Measurements from ENCODE around the gene CNDP1. TPM values are rescaled to one million over a fixed set of nuclear protein-coding genes. Genes with fewer than 3 reads are reported as not detected.
"Not testable (repeated sequence)": the region's sequence is repeated elsewhere in the genome, so short reads cannot be mapped to it uniquely, and the experiment has no call there.

CNDP1 gene
- total RNA-seq, 1 experiment from 2014 or later, result not detected

DNA sequence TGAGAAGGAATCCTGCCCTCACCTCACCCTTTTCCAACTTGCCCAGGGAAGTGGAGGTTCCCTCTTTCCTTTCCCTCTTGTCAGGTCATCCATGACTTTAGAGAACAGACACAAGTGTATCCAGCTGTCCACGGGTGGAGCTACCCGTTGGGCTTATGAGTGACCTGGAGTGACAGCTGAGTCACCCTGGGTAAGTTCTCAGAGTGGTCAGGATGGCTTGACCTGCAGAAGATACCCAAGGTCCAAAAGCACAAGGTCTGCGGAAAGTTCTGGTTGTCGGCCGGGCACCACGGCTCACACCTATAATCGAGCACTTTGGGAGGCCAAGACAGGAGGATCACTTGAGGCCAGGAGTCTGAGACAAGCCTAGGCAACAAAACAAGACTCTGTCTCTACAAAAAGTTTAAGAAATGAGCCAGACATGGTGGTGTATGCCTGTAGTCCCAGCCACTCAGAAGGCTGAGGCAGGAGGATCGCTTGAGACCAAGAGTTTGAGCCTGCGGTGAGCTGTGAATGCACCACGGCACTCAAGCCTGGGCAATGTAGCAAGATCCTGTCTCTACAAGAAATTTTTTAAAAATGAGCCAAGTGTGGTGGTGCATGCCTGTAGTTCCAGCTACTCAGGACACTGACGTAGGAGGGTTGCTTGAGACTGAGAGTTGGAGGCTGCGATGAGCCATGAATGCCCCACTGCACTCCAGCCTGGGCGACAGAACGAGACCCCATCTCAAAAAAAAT is 14.0 kb upstream of the CNDP1 start:
- no peak for DNase-seq (ENCODE audit: low read depth)

DNA sequence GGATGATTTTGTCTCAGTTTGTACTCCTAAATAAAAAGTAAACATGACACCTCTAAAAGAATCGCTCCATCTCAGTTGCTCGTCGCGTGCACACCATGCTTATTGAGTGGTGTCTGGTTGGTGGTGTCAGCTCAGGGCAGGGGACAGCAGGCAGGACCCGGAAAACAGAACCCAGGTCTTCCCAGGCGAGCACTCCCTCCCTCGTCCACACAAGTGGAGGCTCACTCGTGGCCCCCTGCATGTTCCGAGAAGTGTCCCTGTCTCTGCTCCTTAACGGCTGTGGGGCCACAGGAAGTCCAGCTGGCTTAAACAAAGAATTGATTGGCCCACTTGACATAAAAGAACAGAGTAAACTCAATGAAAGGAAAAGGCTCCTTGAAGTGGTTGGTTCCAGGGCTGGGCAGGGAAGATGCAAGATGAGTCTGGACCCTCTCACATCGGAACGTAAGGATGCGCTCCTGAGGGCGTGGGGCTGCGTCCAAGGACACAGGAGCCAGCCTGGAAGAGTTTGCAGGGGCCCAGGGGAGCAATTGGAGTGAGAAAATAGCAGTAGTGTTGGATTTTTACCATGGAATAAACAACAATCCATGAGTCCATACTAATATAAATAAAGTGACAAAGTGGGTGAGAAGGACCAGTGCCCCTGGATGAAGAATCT is 13.1 kb upstream of the CNDP1 start:
- no peak for DNase-seq (ENCODE audit: low read depth)

DNA sequence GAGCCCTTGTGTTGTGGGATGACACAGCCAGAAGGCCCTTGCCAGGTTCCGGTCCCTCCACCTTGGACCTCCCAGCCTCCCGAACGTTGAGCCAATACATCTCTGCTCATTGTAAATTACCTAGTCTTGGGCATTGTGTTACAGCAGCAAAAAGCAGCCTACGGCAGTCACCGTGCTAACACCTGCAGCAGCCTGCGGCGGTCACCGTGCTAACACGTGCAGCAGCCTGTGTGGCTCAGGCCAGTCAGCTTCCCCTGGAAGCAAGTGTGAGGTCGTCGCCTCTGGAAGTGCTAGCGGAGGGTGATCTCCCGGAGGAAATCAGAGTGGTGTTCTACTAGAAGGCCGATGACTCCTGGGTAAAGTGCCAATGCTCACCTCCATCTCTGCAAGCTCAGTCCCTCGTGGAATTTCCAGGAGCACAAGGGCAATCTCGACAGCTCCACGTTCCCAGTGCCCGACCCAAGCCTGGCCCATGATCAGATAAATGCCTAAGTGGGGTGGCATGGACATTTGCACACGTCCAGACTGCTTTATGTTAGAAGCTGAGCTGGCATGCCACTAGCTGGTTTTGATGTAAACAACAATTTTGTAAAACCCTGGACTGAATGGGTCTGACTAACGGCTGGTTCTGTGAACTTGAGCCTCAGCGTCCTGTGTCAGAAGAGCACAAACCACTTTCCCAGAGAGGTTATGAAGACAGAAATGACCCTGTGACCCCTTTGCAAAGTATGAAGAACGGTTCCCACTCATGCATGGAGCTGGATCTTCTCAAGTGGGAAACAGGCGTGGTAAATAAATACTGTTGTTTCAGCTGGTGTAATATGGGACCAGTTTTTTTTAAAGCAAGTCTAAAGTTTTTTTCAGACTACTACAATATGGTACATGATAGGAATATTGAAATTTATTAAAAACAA is 11.4 kb upstream of the CNDP1 start:
- DNase-seq (ENCODE audit: low read depth), result no peak

DNA sequence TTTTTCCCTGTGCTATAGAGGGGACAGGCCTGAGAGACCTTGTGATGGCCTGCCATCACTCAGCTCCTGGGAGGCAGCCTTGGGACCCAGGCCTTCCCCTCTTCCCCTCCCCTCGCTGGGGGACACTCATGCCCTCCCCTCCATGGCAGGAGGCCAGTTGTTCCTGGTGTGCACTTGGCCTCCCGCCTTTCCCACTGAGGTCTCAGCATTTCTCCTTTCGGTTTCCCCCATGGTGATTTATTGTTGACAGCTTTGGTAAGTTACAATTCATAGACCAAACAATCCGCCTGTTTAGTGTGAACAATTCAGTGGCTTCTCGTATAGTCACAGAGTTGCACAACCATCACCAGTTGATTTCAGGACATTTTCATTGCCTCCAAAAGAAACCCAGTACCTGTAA is 10.2 kb upstream of the CNDP1 start:
- DNase-seq (ENCODE audit: low read depth), result no peak

DNA sequence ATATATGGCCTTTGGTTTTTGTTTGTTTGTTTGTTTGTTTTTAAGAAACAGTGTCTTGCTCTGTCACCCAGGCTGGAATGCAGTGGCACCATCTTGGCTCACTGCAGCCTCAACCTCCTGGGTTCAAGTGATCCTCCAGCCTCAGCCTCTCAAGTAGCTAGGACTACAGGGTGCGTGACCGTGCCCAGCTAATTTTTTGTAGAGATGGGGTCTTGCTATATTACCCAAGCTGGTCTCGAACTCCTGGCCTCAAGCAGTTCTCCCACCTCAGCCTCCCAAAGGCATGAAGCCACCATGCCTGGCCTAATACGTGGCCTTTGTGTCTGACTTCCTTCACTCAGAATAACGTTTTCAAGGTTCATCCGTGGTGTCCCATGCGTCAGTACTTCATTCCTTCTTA is 9.4 kb upstream of the CNDP1 start:
- not testable (repeated sequence) for DNase-seq (ENCODE audit: low read depth)

DNA sequence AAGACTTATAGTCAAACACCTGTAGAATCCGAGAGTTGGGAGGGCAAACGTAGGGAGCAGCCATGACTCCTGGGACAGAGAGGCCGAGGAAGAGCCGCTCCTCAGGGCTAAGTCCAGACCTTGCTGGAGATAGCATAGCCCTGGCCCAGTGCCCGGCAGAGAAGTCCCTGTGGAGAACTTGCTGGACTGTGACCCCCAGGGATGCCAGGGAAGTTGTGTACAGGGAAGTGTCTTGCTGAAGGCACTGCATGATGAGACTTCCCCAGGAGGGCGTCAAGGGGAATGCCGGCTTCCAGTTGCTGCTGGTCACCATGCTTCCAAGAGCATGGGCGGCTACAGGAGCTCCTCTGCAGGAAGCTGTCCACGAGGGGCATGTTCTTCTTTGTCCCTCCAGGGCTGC is 8.6 kb upstream of the CNDP1 start:
- no peak for DNase-seq (ENCODE audit: low read depth)

DNA sequence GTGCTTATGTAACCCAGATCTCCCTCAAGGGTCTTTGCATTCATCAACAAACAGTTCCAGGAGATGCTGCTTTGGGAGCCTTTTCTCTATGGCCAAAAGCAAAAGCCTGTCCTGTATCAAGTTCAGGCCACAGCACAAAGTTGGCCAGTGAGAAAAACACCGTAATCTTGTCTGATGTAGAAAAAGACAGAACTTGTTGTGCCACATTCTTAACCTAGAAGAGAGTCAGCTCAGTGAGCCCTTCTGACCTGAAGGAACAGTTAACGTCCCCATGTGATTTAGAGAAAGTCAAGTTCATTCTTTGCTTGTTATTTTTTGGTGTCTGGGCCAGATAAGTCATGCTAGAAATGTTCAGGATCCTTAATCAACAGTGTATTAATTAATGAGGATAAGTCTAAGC is 7.8 kb upstream of the CNDP1 start:
- no peak for DNase-seq (ENCODE audit: low read depth)

DNA sequence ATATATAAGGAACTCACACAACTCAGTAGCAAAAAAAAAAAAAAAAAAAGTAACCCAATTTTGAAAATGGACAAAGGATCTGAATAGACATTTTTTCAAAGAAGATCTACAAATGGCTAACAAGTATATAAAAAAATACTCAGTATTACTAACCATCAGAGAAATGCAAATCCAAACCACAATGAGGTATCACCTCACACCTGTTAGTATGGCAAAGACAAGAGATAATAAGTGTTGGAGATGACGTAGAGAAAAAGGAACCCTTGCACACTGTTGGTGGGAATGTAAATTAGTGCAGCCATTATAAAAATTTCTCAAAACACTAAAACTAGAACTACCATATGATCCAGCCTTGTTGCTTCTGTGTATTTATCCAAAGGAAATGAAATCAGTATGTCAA is 5.8 kb upstream of the CNDP1 start:
- no peak for DNase-seq (ENCODE audit: low read depth)

DNA sequence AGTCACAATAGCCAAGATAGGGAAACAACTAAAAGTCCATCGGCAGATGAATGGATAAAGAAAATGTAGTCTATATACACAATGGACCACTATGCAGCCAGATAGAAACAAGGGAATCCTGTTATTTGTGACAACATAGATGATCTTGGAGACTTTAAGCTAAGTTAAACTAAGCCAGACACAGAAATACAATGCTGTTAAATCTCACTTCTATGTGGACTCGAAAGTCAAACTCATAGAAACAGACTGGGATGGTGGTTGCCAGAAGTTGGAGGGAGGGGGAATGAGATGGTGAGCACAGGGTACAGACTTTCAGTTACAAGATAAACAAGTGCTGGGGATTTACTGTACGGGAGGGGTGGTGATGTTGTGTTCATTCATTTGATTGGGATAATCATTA is 5.4 kb upstream of the CNDP1 start:
- no peak for DNase-seq (ENCODE audit: low read depth)

DNA sequence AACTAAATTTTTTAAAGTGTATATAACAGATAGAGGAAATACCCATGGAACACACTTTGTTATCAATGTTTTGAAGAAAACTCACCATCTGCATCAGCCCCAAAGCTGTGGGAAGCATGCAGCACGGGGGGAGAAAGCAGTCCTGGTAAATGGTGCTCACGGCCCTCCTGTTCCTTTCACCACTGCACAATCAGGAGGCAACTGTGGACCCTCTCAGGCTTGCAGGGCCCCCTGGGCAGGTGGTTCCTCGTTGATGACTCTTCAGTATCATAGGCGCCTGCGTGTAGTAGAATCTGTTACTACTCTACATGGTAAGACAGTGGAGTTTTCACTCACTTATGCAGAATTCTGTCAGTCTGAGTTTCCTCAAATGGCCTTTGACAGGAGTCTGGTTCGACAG is 4.9 kb upstream of the CNDP1 start:
- no peak for DNase-seq (ENCODE audit: low read depth)

DNA sequence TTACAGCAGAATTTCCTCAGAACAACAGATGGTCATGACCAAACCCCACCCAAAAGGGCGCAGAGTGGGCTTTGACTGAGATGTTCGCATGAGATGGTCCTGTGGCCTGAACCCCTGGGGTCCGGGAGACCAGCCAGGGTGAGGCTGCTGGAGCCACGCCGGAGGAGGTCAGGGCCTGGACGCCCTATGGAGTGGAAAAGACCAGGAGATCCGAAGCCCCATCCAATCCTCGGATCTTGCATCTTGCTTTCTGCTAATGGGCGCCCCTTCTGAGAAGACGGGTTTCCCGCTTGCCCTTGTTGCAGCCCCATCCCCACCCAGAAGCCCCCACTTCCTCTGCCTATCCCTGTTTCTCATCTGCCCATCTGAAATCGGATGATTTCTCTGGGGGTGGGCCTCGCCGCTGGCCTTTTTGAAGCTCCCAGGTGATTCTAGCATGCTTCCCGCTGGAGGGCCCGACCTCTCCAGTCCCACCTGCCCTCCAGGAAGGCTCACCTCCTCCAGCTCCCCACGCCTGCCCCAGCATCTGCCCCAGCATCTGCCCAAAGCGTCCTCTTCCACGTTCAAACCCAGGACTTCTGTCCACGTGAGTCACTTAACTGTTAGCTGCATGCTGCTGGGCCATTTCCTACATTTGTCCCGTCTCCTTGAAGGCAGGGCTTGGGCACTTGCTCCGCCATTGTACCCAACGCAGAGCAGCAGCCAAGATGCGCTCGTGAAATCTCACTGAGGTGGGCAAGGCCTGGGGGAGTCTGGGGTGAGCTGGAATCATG is 4.3 kb upstream of the CNDP1 start:
- no peak for DNase-seq (ENCODE audit: low read depth)

DNA sequence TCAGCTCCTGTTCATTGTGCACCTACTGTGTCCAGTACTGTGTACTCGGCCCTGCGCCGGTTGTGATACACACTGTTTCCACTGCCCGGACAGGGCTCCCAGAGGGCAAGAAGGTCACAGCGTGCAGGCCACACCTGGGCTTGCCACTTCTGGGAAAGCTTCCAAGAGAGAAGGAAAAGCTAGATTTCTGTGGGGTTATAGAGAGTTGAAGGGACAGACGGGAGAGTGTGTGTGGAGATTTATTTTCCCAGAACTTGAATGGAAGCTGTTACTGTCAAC is 3.8 kb upstream of the CNDP1 start:
- DNase-seq (ENCODE audit: low read depth), result no peak

DNA sequence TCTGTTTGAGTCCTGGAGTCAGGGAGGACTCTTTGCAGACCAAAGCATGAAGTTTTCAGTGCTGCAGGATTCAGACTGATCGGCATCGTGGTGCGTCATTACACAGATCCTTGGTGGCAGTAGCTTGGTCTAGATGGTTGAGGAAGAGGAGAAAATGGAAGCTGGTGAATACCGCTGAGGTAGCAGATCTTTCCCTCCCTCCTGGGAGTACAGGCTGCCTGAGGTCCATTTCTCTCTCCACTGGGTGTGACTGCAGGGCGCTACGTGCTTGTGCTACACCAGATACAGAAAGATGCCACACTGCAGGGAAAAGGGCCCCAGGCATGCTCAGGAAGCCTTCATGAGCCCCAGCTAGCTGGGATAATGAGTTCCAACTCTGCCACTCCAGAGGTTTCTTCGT is 3.3 kb upstream of the CNDP1 start:
- no peak for DNase-seq (ENCODE audit: low read depth)

DNA sequence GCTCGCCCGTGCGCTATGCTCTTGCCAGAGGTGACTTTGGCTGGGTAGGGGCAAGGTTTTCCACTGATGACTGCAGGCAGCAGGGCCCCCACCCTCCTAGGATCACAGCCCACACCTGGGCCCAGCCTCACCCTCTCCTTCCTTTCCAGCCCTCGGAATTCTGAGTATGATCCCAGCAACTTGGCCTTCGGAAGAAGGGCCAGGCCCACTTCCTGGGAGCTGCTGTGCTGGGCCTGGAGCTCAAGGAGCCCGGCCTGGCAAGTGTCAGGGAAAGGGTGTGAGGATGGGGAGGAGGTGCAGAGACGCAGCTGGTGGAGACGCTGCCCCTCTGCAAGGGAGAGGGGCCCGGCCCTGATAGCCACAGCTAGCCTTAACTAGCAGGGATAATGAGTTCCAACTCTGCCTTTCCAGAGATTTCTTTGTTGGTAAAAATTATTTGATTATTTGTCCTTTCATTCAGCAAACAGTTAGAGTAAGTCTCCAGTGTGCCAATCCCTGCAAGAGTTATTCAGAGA is 1.7 kb upstream of the CNDP1 start:
- no peak for DNase-seq (ENCODE audit: low read depth)

DNA sequence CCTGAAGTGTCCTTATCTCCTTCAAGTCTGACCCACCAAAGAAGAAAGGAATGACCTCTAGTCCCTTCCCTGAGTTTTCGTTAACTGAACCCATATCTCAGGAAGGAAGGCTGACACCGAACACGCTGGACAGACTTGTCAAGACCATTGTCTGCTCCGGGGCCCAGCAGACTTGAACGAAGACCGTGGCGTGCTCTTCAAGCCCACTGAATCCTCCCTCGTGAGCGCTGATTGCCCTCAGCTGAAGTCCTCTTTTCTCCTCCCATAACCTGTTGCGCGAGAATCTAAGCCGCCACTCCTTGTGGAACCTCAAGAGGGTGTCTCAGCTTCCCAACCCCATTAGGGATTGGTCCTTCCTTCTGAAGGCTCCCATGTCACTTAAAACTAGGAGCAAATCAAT is 634 bp upstream of the CNDP1 start:
- no peak for DNase-seq (ENCODE audit: low read depth)

DNA sequence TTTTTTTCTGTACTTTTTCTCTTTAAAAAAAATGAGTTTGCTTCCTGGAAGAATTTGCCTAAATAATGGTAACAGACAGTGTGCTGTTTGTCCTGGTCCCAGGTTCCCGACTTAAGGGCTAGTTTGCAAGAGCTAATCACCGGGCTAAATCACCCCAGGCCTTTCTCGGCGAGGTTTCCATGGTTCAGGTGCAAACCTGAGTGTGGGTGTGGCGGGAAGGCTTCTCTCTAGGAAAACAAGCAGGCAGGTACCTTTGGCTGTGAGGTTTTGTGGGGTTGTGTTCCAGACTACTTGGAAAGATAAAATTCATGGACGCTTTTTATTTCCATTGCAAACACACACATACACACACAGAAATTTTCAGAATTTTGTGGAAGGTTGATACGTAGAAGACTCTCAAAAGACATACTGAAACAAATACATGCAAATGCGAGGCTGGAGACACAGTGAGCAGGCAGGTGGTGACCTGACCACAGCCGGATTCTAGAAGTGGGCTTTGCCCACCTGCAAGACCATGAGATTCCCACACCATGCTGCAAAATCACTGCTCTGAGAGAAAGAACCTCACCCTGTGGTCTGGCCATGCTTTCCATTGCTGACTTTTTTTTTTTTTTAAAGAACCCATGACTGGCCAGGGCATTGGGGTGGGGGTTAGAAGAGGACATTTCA is 815 bp downstream of the CNDP1 start:
- no peak for DNase-seq (ENCODE audit: low read depth)

DNA sequence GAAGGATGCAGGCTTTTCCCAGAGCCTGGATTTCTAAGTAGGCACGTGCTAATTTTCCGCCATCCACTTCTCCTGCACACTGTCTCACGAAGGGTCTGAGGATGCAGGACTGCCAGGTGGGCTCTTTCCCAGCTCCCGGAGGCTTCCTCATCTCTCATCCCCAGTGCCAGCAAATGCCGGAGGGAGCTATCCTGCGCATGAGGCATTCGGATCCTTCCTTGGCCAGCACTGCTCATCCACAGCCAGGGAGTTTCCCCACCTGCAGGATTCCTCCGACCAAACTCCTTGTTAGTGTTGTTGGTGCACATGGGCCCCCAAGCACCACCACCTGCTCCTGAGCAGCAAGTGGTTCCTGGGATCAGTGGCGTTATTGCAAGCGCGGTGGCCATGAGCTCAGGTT is 5.0 kb downstream of the CNDP1 start:
- DNase-seq (ENCODE audit: low read depth), result no peak

DNA sequence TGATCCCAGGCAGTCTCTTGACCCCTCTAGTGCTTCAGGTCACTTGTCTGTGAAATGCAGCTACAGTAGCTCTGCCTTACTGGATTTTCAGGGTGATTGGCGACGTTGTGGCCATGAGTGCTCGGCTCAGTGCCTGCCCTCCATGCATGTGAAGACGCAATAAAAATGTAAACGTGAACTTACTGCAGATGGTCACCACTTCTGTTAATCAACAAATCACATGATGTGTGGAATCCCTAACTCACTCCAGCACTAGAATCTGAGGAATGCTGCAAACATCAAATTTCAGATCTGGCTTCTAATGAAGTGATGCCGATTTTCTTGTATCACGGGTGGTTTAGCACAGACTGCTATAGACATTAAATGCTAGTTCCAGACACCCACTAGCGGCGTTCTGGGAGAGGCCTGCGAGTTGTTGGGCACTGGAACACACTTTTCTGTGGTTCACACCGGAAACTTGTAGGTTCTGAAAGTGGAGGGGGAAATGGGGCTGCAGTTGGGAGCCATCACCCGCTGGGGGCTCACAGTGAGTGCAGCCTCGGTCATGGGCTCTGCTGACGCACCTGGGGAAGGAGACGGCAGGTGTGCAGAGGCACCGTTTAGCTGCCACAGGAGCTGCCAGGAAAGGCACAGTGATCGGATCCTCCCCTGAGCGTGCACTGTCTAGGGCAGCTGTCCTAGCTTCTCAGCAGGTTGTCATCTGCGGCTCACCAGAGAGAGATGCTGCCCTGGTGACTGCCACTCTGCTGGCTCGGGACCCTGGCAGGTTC is 6.5 kb downstream of the CNDP1 start:
- DNase-seq (ENCODE audit: low read depth), result no peak

DNA sequence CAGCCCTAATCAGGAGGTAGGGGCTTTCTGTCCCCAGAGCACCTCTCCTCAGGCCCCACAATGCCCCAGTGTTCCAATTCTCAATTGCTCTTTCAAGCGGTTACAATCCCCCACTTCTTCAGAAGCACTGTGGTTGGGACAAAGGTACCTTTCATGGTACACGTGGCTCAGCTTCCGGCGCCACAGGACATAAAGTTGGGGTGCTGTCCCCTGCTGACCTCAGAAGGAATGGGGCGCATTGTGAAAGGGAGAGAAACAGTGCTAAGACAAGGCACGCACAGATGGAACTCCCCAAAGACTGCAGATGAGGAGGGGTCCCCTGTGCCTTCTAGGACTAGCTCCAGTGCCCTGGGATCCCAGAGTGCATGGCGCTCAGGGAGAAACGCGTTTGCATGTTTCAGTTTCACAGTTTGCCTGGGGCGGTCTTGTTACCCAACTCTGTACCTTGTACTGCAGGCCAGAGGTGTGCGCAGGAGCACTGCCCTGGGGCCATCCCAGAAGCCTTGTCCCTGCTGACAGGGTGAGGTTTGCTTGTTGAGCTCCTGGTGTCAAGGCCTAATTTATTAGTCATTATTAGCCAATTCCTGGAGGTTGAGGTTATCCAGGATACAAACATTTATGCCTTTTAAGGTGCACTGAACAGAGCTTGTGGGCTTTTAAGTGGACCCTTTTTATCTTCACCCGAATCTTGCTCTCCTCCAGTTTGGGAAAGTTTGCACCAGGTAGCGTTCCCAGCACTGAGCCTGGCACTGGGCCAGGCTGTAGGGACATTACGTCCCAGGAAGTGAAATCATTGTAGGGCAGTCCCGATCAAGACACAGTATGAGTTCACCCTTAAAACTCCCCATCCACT is 7.6 kb downstream of the CNDP1 start:
- DNase-seq (ENCODE audit: low read depth), result no peak

Data from HT1080 (cell line).